GM23338 (cell line): ENCODE data around the gene OVAAL. TPM values are rescaled to one million over a fixed set of nuclear protein-coding genes. Genes with fewer than 3 reads are reported as not detected.

Experiments
- ATAC-seq: fragments of 200-7000 bp; cut with Tn5 transposase; 3 replicates; pipeline ENCODE4 v1.9.1; 2020
- DNase-seq: peaks from one replicate; pipeline ENCODE4 v3.0.0-alpha.2; 2015; ENCODE audit warnings: low spot score
- H2AFZ ChIP-seq: fragments of 200-600 bp; sonication (generic); 2 replicates; pipeline ENCODE4 v1.8.0; 2016; ENCODE audit warnings: antibody characterized with exemption, mild to moderate bottlenecking, moderate library complexity
- H3F3A ChIP-seq: fragments of 200-600 bp; sonication (generic); replicated peaks from 2 replicates; pipeline ENCODE4 v1.8.0; 2017; ENCODE audit warnings: antibody characterized with exemption, mixed run types, low read depth
- H3K27ac ChIP-seq: fragments of 200-600 bp; sonication (generic); 2 replicates; pipeline ENCODE4 v1.6.1; 2016; ENCODE audit warnings: low read depth
- H3K27me3 ChIP-seq: fragments of 200-600 bp; sonication (generic); 2 replicates; pipeline ENCODE4 v1.8.0; 2016; ENCODE audit warnings: mild to moderate bottlenecking, mixed run types, moderate library complexity; ENCODE audit not compliant: insufficient read depth
- H3K36me3 ChIP-seq: fragments of 200-600 bp; sonication (generic); 2 replicates; pipeline ENCODE4 v1.8.0; 2016; ENCODE audit warnings: mild to moderate bottlenecking; ENCODE audit not compliant: insufficient read depth
- H3K4me1 ChIP-seq: fragments of 200-600 bp; sonication (generic); 2 replicates; pipeline ENCODE4 v1.8.0; 2016; ENCODE audit warnings: mild to moderate bottlenecking, moderate library complexity; ENCODE audit not compliant: insufficient read depth
- H3K4me2 ChIP-seq: fragments of 200-600 bp; sonication (generic); 2 replicates; pipeline ENCODE4 v1.7.1; 2017; ENCODE audit warnings: mixed run types
- H3K4me3 ChIP-seq: fragments of 200-600 bp; sonication (generic); 2 replicates; pipeline ENCODE4 v1.6.1; 2016; ENCODE audit warnings: mixed run types
- H3K79me2 ChIP-seq: fragments of 200-600 bp; sonication (generic); replicated peaks from 2 replicates; pipeline ENCODE4 v1.8.0; 2017; ENCODE audit warnings: mild to moderate bottlenecking; ENCODE audit not compliant: insufficient read depth
- H3K9me2 ChIP-seq: fragments of 200-600 bp; sonication (generic); 2 replicates; pipeline ENCODE4 v1.8.0; 2017; ENCODE audit not compliant: insufficient read depth
- H4K20me1 ChIP-seq: fragments of 200-600 bp; sonication (generic); replicated peaks from 2 replicates; pipeline ENCODE4 v1.8.0; 2017; ENCODE audit warnings: mild to moderate bottlenecking; ENCODE audit not compliant: insufficient read depth
- H3K27ac Mint-ChIP-seq: 2 replicates; pipeline ENCODE4 v1.8.0; 2020; ENCODE audit warnings: inconsistent platforms, mild to moderate bottlenecking, moderate library complexity, mixed read lengths
- H3K27me3 Mint-ChIP-seq: 3 replicates; pipeline ENCODE4 v1.8.0; 2022; ENCODE audit warnings: low read depth, mild to moderate bottlenecking, moderate library complexity, mixed read lengths, inconsistent platforms; ENCODE audit not compliant: insufficient read depth, poor library complexity
- H3K36me3 Mint-ChIP-seq: 3 replicates; pipeline ENCODE4 v1.8.0; 2021; ENCODE audit warnings: low read depth, mild to moderate bottlenecking, inconsistent platforms, moderate library complexity, mixed read lengths
- H3K4me1 Mint-ChIP-seq: 3 replicates; pipeline ENCODE4 v1.8.0; 2020; ENCODE audit warnings: mild to moderate bottlenecking, inconsistent platforms, mixed read lengths
- H3K4me3 Mint-ChIP-seq: 3 replicates; pipeline ENCODE4 v1.8.0; 2021; ENCODE audit warnings: moderate library complexity, mild to moderate bottlenecking, inconsistent platforms, mixed read lengths
- H3K9me3 Mint-ChIP-seq: 3 replicates; pipeline ENCODE4 v1.8.0; 2020; ENCODE audit warnings: moderate library complexity, mild to moderate bottlenecking, inconsistent platforms, mixed read lengths
- CREB1 ChIP-seq: fragments of 250-450 bp; sonication (Bioruptor Pico); IDR thresholded peaks from 2 replicates; pipeline ENCODE4 v1.5.0; 2020; ENCODE audit warnings: low read depth, mild to moderate bottlenecking, moderate library complexity
- CTCF ChIP-seq, 2 experiments: fragments of 200-600 bp in 1 of 2; sonication (generic) in 1 of 2; conservative IDR thresholded peaks; 2 replicates each; pipeline versions ENCODE4 v1.5.1 to v1.6.1; 2016 to 2017; ENCODE audit warnings: antibody characterized with exemption in 2 of 2, low read depth in 2 of 2, mild to moderate bottlenecking in 2 of 2, moderate library complexity in 1 of 2
- ETS1 ChIP-seq: IDR thresholded peaks from 2 replicates; pipeline ENCODE4 v1.6.1; 2016; ENCODE audit warnings: antibody characterized with exemption
- EZH2 ChIP-seq: fragments of 200-600 bp; sonication (generic); IDR thresholded peaks from one replicate; pipeline ENCODE4 v1.8.0; 2017; ENCODE audit warnings: antibody characterized with exemption, mild to moderate bottlenecking, low read depth; ENCODE audit not compliant: unreplicated experiment
- EZH2phosphoT487 ChIP-seq: fragments of 200-600 bp; sonication (generic); IDR thresholded peaks from one replicate; pipeline ENCODE4 v1.8.1; 2018; ENCODE audit warnings: antibody characterized with exemption; ENCODE audit not compliant: unreplicated experiment
- JUNB ChIP-seq: IDR thresholded peaks from one replicate; pipeline ENCODE4 v1.6.1; 2016; ENCODE audit warnings: antibody characterized with exemption; ENCODE audit not compliant: unreplicated experiment
- NANOG ChIP-seq: IDR thresholded peaks from 2 replicates; pipeline ENCODE4 v1.6.1; 2016; ENCODE audit warnings: antibody characterized with exemption, borderline replicate concordance
- POLR2AphosphoS5 ChIP-seq: IDR thresholded peaks from 2 replicates; pipeline ENCODE4 v1.6.1; 2016; ENCODE audit warnings: antibody characterized with exemption, low read depth
- STAT1 ChIP-seq: IDR thresholded peaks from one replicate; pipeline ENCODE4 v1.6.1; 2016; ENCODE audit warnings: antibody characterized with exemption; ENCODE audit not compliant: unreplicated experiment
- ZNF114 ChIP-seq: fragments of 250-450 bp; sonication (Bioruptor Pico); IDR thresholded peaks from 2 replicates; pipeline ENCODE4 v1.5.0; 2020; ENCODE audit warnings: mild to moderate bottlenecking, moderate library complexity
- ZNF331 ChIP-seq: fragments of 250-450 bp; sonication (Bioruptor Pico); IDR thresholded peaks from 2 replicates; pipeline ENCODE4 v1.5.0; 2020; ENCODE audit warnings: low read depth, mild to moderate bottlenecking, moderate library complexity
- polyA plus RNA-seq: library from polyadenylated mRNA; unstranded; fragments of >200 nt; fragmentation: Nextera tagmentation; extraction: Ambion mirVana; gene quantifications from 2 replicates; pipeline ENCODE4 v1.2.1, GENCODE V29; 2016
- total RNA-seq: library from RNA; depleted of rRNA; stranded (reverse); fragments of >200 nt; shearing (Covaris generic); gene quantifications from 2 replicates; pipeline ENCODE4 v1.2.3, GENCODE V29; 2014
- TF ChIP-seq, protein P1 (sequence below): fragments of 250-450 bp; sonication (Bioruptor Pico); IDR thresholded peaks from 2 replicates; pipeline ENCODE4 v1.5.0; 2020; ENCODE audit warnings: mild to moderate bottlenecking, moderate library complexity
- TF ChIP-seq, protein P2 (sequence below): IDR thresholded peaks from one replicate; pipeline ENCODE4 v1.6.1; 2018; ENCODE audit warnings: antibody characterized with exemption; ENCODE audit not compliant: unreplicated experiment

Gene OVAAL
- total and polyA plus RNA-seq, 2 experiments from 2014 or later, result not detected

DNA sequence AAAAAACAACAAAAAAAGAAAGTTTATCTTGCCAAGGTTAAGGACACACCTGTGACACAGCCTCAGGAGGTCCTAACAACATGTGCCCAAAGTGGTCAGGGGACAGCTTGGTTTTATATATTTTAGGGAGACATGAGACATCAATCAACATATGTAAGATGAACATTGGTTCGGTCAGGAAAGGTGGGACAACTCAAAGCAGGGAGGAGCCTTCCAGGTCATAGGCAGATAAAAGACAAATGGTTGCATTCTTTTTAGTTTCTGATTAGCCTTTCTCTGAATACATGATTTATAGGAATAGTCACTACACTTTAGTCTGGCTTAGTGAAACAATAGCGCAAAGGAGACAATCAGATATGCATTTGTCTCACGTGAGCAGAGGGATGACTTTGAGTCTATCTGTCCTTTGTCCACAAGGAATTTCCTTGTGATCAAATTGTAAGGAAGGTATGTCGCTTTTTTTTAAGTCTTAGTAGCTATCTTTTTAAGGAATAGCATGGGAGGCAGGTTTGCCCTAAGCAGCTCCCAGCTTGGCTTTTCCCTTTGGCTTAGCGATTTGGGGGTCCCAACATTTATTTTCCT, 23.3 kb upstream of the OVAAL start:
- Histone ChIP-seq H3K4me2 (no peak overlapping the region), H3F3A (no peaks in the 10 kb centered on the region), H3K79me2 (no peaks in the 10 kb centered on the region), H2AFZ (no peak overlapping the region; the same call in 1 of the 2 replicates), H3K9me2 (no peaks in the 10 kb centered on the region), H3K27me3 (no peaks in the 10 kb centered on the region), H3K36me3 (no peaks in the 10 kb centered on the region), H3K27ac (no peak overlapping the region), H3K4me3 (no peak overlapping the region), H4K20me1 (no peaks in the 10 kb centered on the region), H3K4me1 (no peaks in the 10 kb centered on the region)
- ATAC-seq, result no peak
- no peaks in the 10 kb centered on the region for H3K36me3 Mint-ChIP-seq
- no peak for DNase-seq
- TF ChIP-seq ETS1 (no peak), JUNB (no peak), ZNF114 (CRISPR knock-in tag) (no peak), CTCF (conservative IDR thresholded peaks at IDR 0.05; ENCODE audit: low read depth in 2 of 2) (no peak), CREB1 (CRISPR knock-in tag) (no peak), ZNF331 (CRISPR knock-in tag) (no peak), EZH2phosphoT487 (no peak), STAT1 (no peak), NANOG (no peak), EZH2 (no peak), POLR2AphosphoS5 (no peak)
- TF ChIP-seq, protein P1, sequence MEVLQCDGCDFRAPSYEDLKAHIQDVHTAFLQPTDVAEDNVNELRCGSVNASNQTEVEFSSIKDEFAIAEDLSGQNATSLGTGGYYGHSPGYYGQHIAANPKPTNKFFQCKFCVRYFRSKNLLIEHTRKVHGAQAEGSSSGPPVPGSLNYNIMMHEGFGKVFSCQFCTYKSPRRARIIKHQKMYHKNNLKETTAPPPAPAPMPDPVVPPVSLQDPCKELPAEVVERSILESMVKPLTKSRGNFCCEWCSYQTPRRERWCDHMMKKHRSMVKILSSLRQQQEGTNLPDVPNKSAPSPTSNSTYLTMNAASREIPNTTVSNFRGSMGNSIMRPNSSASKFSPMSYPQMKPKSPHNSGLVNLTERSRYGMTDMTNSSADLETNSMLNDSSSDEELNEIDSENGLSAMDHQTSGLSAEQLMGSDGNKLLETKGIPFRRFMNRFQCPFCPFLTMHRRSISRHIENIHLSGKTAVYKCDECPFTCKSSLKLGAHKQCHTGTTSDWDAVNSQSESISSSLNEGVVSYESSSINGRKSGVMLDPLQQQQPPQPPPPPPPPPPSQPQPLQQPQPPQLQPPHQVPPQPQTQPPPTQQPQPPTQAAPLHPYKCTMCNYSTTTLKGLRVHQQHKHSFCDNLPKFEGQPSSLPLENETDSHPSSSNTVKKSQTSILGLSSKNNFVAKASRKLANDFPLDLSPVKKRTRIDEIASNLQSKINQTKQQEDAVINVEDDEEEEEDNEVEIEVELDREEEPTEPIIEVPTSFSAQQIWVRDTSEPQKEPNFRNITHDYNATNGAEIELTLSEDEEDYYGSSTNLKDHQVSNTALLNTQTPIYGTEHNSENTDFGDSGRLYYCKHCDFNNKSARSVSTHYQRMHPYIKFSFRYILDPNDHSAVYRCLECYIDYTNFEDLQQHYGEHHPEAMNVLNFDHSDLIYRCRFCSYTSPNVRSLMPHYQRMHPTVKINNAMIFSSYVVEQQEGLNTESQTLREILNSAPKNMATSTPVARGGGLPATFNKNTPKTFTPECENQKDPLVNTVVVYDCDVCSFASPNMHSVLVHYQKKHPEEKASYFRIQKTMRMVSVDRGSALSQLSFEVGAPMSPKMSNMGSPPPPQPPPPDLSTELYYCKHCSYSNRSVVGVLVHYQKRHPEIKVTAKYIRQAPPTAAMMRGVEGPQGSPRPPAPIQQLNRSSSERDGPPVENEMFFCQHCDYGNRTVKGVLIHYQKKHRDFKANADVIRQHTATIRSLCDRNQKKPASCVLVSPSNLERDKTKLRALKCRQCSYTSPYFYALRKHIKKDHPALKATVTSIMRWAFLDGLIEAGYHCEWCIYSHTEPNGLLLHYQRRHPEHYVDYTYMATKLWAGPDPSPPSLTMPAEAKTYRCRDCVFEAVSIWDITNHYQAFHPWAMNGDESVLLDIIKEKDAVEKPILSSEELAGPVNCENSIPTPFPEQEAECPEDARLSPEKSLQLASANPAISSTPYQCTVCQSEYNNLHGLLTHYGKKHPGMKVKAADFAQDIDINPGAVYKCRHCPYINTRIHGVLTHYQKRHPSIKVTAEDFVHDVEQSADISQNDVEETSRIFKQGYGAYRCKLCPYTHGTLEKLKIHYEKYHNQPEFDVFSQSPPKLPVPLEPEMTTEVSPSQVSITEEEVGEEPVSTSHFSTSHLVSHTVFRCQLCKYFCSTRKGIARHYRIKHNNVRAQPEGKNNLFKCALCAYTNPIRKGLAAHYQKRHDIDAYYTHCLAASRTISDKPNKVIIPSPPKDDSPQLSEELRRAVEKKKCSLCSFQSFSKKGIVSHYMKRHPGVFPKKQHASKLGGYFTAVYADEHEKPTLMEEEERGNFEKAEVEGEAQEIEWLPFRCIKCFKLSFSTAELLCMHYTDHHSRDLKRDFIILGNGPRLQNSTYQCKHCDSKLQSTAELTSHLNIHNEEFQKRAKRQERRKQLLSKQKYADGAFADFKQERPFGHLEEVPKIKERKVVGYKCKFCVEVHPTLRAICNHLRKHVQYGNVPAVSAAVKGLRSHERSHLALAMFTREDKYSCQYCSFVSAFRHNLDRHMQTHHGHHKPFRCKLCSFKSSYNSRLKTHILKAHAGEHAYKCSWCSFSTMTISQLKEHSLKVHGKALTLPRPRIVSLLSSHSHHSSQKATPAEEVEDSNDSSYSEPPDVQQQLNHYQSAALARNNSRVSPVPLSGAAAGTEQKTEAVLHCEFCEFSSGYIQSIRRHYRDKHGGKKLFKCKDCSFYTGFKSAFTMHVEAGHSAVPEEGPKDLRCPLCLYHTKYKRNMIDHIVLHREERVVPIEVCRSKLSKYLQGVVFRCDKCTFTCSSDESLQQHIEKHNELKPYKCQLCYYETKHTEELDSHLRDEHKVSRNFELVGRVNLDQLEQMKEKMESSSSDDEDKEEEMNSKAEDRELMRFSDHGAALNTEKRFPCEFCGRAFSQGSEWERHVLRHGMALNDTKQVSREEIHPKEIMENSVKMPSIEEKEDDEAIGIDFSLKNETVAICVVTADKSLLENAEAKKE, result no peak
- TF ChIP-seq, protein P2, sequence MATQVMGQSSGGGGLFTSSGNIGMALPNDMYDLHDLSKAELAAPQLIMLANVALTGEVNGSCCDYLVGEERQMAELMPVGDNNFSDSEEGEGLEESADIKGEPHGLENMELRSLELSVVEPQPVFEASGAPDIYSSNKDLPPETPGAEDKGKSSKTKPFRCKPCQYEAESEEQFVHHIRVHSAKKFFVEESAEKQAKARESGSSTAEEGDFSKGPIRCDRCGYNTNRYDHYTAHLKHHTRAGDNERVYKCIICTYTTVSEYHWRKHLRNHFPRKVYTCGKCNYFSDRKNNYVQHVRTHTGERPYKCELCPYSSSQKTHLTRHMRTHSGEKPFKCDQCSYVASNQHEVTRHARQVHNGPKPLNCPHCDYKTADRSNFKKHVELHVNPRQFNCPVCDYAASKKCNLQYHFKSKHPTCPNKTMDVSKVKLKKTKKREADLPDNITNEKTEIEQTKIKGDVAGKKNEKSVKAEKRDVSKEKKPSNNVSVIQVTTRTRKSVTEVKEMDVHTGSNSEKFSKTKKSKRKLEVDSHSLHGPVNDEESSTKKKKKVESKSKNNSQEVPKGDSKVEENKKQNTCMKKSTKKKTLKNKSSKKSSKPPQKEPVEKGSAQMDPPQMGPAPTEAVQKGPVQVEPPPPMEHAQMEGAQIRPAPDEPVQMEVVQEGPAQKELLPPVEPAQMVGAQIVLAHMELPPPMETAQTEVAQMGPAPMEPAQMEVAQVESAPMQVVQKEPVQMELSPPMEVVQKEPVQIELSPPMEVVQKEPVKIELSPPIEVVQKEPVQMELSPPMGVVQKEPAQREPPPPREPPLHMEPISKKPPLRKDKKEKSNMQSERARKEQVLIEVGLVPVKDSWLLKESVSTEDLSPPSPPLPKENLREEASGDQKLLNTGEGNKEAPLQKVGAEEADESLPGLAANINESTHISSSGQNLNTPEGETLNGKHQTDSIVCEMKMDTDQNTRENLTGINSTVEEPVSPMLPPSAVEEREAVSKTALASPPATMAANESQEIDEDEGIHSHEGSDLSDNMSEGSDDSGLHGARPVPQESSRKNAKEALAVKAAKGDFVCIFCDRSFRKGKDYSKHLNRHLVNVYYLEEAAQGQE, result no peak
- H3K4me1 Mint-ChIP-seq, result peaks cover 4% of the 10 kb centered on the region; the same call in 2 of the 3 replicates
- H3K9me3 Mint-ChIP-seq, result no peaks in the 10 kb centered on the region
- H3K4me3 Mint-ChIP-seq, result no peak overlapping the region
- peaks cover 3% of the 10 kb centered on the region for H3K27me3 Mint-ChIP-seq
- no peak overlapping the region for H3K27ac Mint-ChIP-seq
